A549 (cell line): Measurements from ENCODE around the gene PTPN12. TPM values are rescaled to one million over a fixed set of nuclear protein-coding genes. Genes with fewer than 3 reads are reported as not detected.

Source experiments
- ATAC-seq, 2 experiments: fragments of 200-7000 bp in 1 of 2; fragments of >200 bp in 1 of 2; cut with Nextera tagmentation in 1 of 2; cut with Tn5 transposase in 1 of 2; 3 replicates each; pipeline versions ENCODE4 v1.8.0 to v1.9.1; 2018 to 2020; ENCODE audit warnings: mild to moderate bottlenecking in 1 of 2, moderate library complexity in 1 of 2
- CTCF ChIA-PET: fragments of 300-600 bp; sonication (Branson Sonifier 250); formaldehyde crosslinking; extraction: SDS; loops from one replicate; lab custom pipeline; 2021; ENCODE audit warnings: antibody characterized with exemption, inconsistent platforms; lab: Yijun Ruan, JAX
- POLR2A ChIA-PET: fragments of 350-600 bp; formaldehyde crosslinking; extraction: SDS; loops from one replicate; lab custom pipeline; 2021; ENCODE audit warnings: antibody characterized with exemption, inconsistent platforms; lab: Yijun Ruan, JAX
- DNase-seq, 2 experiments: peaks; one replicate each; pipeline versions ENCODE4 v3.0.0 to v3.0.0-alpha.2; 2011 to 2016; ENCODE audit warnings: low read depth in 1 of 2, low spot score in 1 of 2
- FAIRE-seq: peaks from 2 replicates; lab custom pipeline; 2011; peaks lifted over from hg19 to GRCh38; lab: Jason Lieb, UNC
- H3K27ac ChIP-seq, 2 experiments: fragments of >200 bp; sonication (Bioruptor Twin); formaldehyde crosslinking; 3 replicates each; pipeline ENCODE4 v1.5.1; 2016 to 2017
- H3K4me1 ChIP-seq: fragments of >200 bp; sonication (Bioruptor Twin); formaldehyde crosslinking; 3 replicates; pipeline ENCODE4 v1.6.1; 2016
- H3K4me2 ChIP-seq: fragments of >200 bp; sonication (Bioruptor Twin); formaldehyde crosslinking; 3 replicates; pipeline ENCODE4 v1.6.1; 2016
- H3K4me3 ChIP-seq: fragments of >200 bp; sonication (Bioruptor Twin); formaldehyde crosslinking; 3 replicates; pipeline ENCODE4 v1.5.1; 2016
- H3K9me3 ChIP-seq: fragments of >200 bp; sonication (Bioruptor Twin); formaldehyde crosslinking; 3 replicates; pipeline ENCODE4 v1.6.1; 2016
- BCL3 ChIP-seq: fragments of >200 bp; sonication (Bioruptor Twin); formaldehyde crosslinking; IDR thresholded peaks from 3 replicates; pipeline ENCODE4 v1.6.1; 2016
- CEBPB ChIP-seq, 2 experiments: fragments of >200 bp in 1 of 2; sonication (Bioruptor Twin) in 1 of 2; formaldehyde crosslinking in 1 of 2; IDR thresholded peaks; 2 replicates each; pipeline ENCODE4 v1.6.1; 2012 to 2016
- CHD2 ChIP-seq: fragments of 150-350 bp; IDR thresholded peaks from 2 replicates; pipeline ENCODE4 v1.6.1; 2014; ENCODE audit warnings: low read length; ENCODE audit not compliant: partially characterized antibody
- CTCF ChIP-seq: fragments of >200 bp; sonication (Bioruptor Twin); formaldehyde crosslinking; IDR thresholded peaks from 3 replicates; pipeline ENCODE4 v1.5.1; 2016
- EP300 ChIP-seq, 2 experiments: fragments of >200 bp; sonication (Bioruptor Twin); formaldehyde crosslinking; IDR thresholded peaks; 2 replicates in 1 of 2; 3 replicates in 1 of 2; pipeline ENCODE4 v1.6.1; 2016 to 2017
- FOSB ChIP-seq: fragments of 250-450 bp; sonication (Bioruptor Pico); IDR thresholded peaks from 2 replicates; pipeline ENCODE4 v1.5.0; 2020; ENCODE audit warnings: mild to moderate bottlenecking, moderate library complexity
- HOXA7 ChIP-seq: fragments of 250-450 bp; sonication (Bioruptor Pico); IDR thresholded peaks from 2 replicates; pipeline ENCODE4 v1.5.0; 2020; ENCODE audit warnings: mild to moderate bottlenecking, moderate library complexity
- JUNB ChIP-seq: fragments of >200 bp; sonication (Bioruptor Twin); formaldehyde crosslinking; IDR thresholded peaks from 2 replicates; pipeline ENCODE4 v1.6.1; 2016
- NPAS2 ChIP-seq: fragments of 250-450 bp; sonication (Bioruptor Pico); IDR thresholded peaks from 2 replicates; pipeline ENCODE4 v1.8.0; 2022; ENCODE audit warnings: mild to moderate bottlenecking, moderate library complexity, borderline replicate concordance
- NR3C1 ChIP-seq: fragments of >200 bp; sonication (Bioruptor Twin); formaldehyde crosslinking; IDR thresholded peaks from 3 replicates; pipeline ENCODE4 v1.6.1; 2017
- POLR2A ChIP-seq: IDR thresholded peaks from 2 replicates; pipeline ENCODE4 v1.6.1; 2012; ENCODE audit warnings: mild to moderate bottlenecking, low read length
- RAD21 ChIP-seq, 2 experiments: fragments of >200 bp in 1 of 2; sonication (Bioruptor Twin) in 1 of 2; formaldehyde crosslinking in 1 of 2; IDR thresholded peaks in 1 of 2; conservative IDR thresholded peaks in 1 of 2; 2 replicates in 1 of 2; 3 replicates in 1 of 2; pipeline ENCODE4 v1.6.1; 2012 to 2018; ENCODE audit warnings: inconsistent platforms in 1 of 2
- RFX5 ChIP-seq: fragments of 450-650 bp; IDR thresholded peaks from 2 replicates; pipeline ENCODE4 v1.7.1; 2014; ENCODE audit warnings: antibody characterized with exemption, mild to moderate bottlenecking, moderate library complexity
- SMC3 ChIP-seq: fragments of >200 bp; sonication (Bioruptor Twin); formaldehyde crosslinking; IDR thresholded peaks from 3 replicates; pipeline ENCODE4 v1.6.1; 2018; ENCODE audit warnings: inconsistent platforms
- SREBF2 ChIP-seq: fragments of 450-650 bp; IDR thresholded peaks from 2 replicates; pipeline ENCODE4 v1.6.1; 2014; ENCODE audit warnings: mild to moderate bottlenecking, moderate library complexity
- TFCP2L1 ChIP-seq: fragments of 250-450 bp; sonication (Bioruptor Pico); IDR thresholded peaks from 2 replicates; pipeline ENCODE4 v1.5.0; 2021; ENCODE audit warnings: mild to moderate bottlenecking
- WGBS: methylation state at CpG from one replicate; pipeline ENCODE4 v1.1.6; 2017; ENCODE audit errors: missing lambda C conversion rate; 5-methylcytosine and 5-hydroxymethylcytosine counted together
- polyA plus RNA-seq, 4 experiments: library from polyadenylated mRNA; depleted of rRNA in 3 of 4; stranded (reverse); fragments of >200 nt; fragmentation: RNase III in 1 of 4; extraction: RNeasy Plus Mini Kit Qiagen cat#74134 plus additional on column Dnase treatment in 1 of 4; gene quantifications; 2 replicates in 3 of 4; 3 replicates in 1 of 4; pipeline ENCODE4 v1.2.3, GENCODE V29; 2011 to 2017

Gene PTPN12
- polyA plus RNA-seq, 2 of the 4 experiments (the other 2 are of a cell fraction): 76.3 to 105 TPM

DNA sequence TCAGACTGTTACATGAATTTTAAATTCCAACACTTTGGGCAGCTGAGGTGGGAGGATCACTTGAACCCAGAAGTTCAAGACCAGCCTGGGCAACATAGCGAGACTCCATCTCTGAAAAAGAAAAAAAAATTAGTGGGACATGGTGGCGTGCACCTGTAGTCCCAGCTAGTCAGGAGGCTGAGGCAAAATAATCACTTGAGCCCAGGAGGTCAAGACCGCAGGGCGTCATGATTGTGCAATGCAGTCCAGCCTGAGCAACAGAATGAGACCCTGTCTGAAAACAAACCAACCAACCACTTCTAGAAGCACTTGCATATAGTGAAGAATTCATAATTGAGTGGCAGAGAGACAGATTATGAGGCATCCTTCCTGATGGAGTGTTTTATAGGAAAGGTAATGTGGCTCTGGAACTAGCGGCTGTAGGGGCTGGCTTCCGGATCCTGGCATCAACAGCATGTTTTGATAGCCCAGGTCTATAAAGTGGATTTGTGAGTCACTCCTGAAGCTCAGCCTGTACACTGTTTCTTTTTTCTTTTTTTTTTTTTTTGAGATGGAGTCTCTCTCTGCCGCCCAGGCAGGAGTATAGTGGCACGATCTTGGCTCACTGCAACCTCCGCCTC, 118.9 kb downstream of the PTPN12 start:
- CTCF ChIA-PET: interaction anchor here (0.9 to 4.5 kb wide), 8 partner anchors 9 to 217 kb away, joined by 3 to 32 read pairs (median 5); no protein-coding TSS in a partner anchor
- no peak for DNase-seq

DNA sequence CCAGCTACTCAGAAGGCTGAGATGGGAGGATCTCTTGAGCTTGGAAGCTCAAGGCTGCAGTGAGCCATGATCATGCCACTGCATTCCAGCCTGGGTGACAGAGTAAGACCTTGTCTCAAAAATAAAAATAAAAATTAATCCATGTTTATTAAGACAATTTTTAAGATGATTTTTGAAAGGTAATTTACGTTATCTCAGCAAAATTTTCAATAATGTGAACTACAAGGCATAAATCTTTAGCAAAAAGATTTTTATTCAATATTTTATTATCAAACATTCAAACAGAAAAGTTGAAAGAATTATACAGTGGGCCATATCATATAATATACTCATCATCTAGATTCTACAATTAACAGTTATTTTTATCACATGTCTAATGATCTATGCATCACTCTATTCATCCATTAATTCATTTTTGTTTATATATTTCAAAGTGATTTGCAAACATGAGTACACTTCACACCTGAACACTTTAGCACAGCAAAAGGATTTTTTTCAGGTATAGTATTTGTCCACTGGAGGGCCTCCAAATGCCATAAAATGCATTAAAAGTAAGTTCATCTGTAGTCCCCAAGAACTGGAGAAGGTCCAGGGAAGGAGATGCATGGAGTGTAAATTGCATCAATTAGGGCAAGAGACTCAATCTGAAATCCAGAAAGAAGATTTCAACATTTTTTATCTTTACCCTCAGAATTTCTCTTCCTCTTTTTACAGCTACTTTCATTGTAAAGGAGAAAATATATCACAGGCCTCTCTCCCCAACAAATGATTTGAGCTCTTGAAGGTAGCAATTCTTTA, 120.5 kb downstream of the PTPN12 start:
- POLR2A ChIA-PET: no interaction called here
- Histone ChIP-seq H3K9me3 (no peaks in the 10 kb centered on the region), H3K4me2 (no peak overlapping the region), H3K4me3 (no peak overlapping the region), H3K4me1 (no peaks in the 10 kb centered on the region)
- 36% methylated on average over 1 of the region's 1 CpG for whole genome bisulfite sequencing
- peak; percentile 32 to 46 for DNase-seq
- CTCF ChIA-PET: interaction anchor here (0.6 to 4.5 kb wide), 21 partner anchors 9 to 275 kb away, joined by 3 to 32 read pairs (median 4); partner anchors contain the start of genes PHTF2 and TMEM60
- TF ChIP-seq CTCF (peak; percentile 76), RAD21 (conservative IDR thresholded peaks at IDR 0.05 in 1 of 2, IDR thresholded peaks at IDR 0.05 in 1 of 2) (peak; percentile 78 to 81), SMC3 (peak; percentile 69), BCL3 (no peak)
- TF ChIP-seq, all 56 proteins: peak for 3
- peak; percentile 59 to 77; a peak in 4 of 6 replicates for ATAC-seq
- no peak overlapping the region for H3K27ac ChIP-seq
- FAIRE-seq: no peak

More for the DNA sequence above, 118.9 kb downstream of the PTPN12 start:
- ATAC-seq: no peak
- TF ChIP-seq EP300 (IDR thresholded peaks at IDR 0.05) (no peak), CEBPB (IDR thresholded peaks at IDR 0.05) (0 out of 4 replicates have a peak, but pooled peaks of 1 of the 2 experiments have one; percentile 12)
- TF ChIP-seq, all 56 proteins: peak for 1
- no peak overlapping the region for H3K4me2 ChIP-seq
- WGBS: 97% methylated on average over 9 of the region's 9 CpGs
- FAIRE-seq: no peak
- peaks cover 9% of the 10 kb centered on the region; the same call in 1 of the 3 replicates for H3K4me1 ChIP-seq
- POLR2A ChIA-PET: no interaction called here
- no peaks in the 10 kb centered on the region for H3K9me3 ChIP-seq
- no peak overlapping the region for H3K27ac ChIP-seq
- H3K4me3 ChIP-seq: no peak overlapping the region

DNA sequence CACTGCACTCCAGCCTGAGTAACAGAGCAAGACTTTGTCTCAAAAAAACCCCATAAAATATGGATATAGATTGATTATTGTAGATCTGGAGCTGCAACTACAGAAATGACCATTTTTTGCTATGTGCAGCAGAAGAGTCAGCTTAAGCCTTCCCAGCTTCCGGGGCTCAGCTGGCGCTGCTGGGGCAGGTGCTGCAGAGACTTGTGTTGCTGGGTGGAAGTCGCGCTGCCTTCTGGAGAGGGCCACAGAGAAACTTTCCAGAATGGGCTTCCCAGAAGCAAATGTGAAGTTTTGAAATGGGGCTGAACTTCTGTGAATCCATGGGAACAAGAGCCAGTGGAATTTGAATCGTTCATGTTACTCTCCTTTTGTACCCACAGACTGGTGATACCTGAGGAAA, 121.8 kb downstream of the PTPN12 start:
- no peak overlapping the region for H3K4me2 ChIP-seq
- no peak overlapping the region for H3K4me3 ChIP-seq
- ChIA-PET CTCF (interaction anchor here (1.0 to 4.5 kb wide), 14 partner anchors 8 to 220 kb away, joined by 3 to 32 read pairs (median 5); partner anchors contain the start of genes PHTF2 and TMEM60), POLR2A (interaction anchor here (0.7 kb wide), 2 partner anchors 9 to 42 kb away, joined by 6 to 7 read pairs; no protein-coding TSS in a partner anchor)
- no peaks in the 10 kb centered on the region for H3K9me3 ChIP-seq
- no peak for FAIRE-seq
- TF ChIP-seq NR3C1 (no peak), POLR2A (no peak), RAD21 (conservative IDR thresholded peaks at IDR 0.05 in 1 of 2, IDR thresholded peaks at IDR 0.05 in 1 of 2) (no peak), TFCP2L1 (CRISPR knock-in tag) (no peak), FOSB (no peak), SREBF2 (no peak), CHD2 (no peak), RFX5 (no peak), NPAS2 (CRISPR knock-in tag) (no peak), HOXA7 (no peak), JUNB (no peak)
- H3K4me1 ChIP-seq: no peaks in the 10 kb centered on the region
- no peak for DNase-seq
- no peak overlapping the region for H3K27ac ChIP-seq
- WGBS: 92% methylated on average over 5 of the region's 5 CpGs
- ATAC-seq: no peak
